Measurements from ENCODE around the gene NRG3.

The NRG3 gene

GRCh38 chr10:82653244-82654155, 778.5 kb downstream of the NRG3 start:
- H2AK5ac ChIP-seq (ENCODE audit: low read length), result no peak overlapping the region
- H3K79me2 ChIP-seq (ENCODE audit: control insufficient read depth, insufficient read depth, low read length, poor library complexity), result no peaks in the 10 kb centered on the region
- H2BK5ac ChIP-seq (ENCODE audit: low read depth, low read length, poor library complexity), result no peak overlapping the region
- H3K4ac ChIP-seq (ENCODE audit: low read depth, low read length), result no peak overlapping the region
- WGBS (ENCODE audit: extremely low coverage, insufficient coverage, insufficient read length), result no CpG with 5 or more reads among the region's 7 CpGs
- H3K9me3 ChIP-seq (ENCODE audit: insufficient read depth, low read depth, low read length), result no peaks in the 10 kb centered on the region
- H3K23ac ChIP-seq (ENCODE audit: low read length), result no peak overlapping the region
- no peak overlapping the region for H4K12ac ChIP-seq (ENCODE audit: low read depth, low read length)
- H2BK12ac ChIP-seq (ENCODE audit: low read length), result no peak overlapping the region
- no peak overlapping the region for H3K4me3 ChIP-seq (ENCODE audit: low read depth, low read length)
- no peaks in the 10 kb centered on the region for H3K79me1 ChIP-seq (ENCODE audit: low read length)
- H3K18ac ChIP-seq (ENCODE audit: low read length), result no peak overlapping the region
- no peak overlapping the region for H3K4me2 ChIP-seq (ENCODE audit: low read length)
- no peak overlapping the region for H2AFZ ChIP-seq (ENCODE audit: insufficient read depth, low read length, poor library complexity)
- H4K8ac ChIP-seq (ENCODE audit: low read depth, low read length), result no peak overlapping the region
- DNase-seq, result no peak
- no peak overlapping the region for H4K91ac ChIP-seq (ENCODE audit: low read depth, low read length)
- H3K9ac ChIP-seq (ENCODE audit: low read length), result no peak overlapping the region
- H3K27ac ChIP-seq (ENCODE audit: low read depth, low read length), result no peak overlapping the region
- H3K27me3 ChIP-seq (ENCODE audit: insufficient read depth, low read length), result no peaks in the 10 kb centered on the region
- no peaks in the 10 kb centered on the region for H3K4me1 ChIP-seq (ENCODE audit: control insufficient read depth in 1 of 2, insufficient read depth in 2 of 2, low read length in 2 of 2)
- no peaks in the 10 kb centered on the region for H3K36me3 ChIP-seq (ENCODE audit: control insufficient read depth in 1 of 2, insufficient read depth in 2 of 2, low read length in 2 of 2)
- H2BK120ac ChIP-seq (ENCODE audit: insufficient read depth, low read length, poor library complexity), result no peak overlapping the region
- H3K14ac ChIP-seq (ENCODE audit: low read length), result no peak overlapping the region

- H3K4ac ChIP-seq (ENCODE audit: low read depth, low read length), result no peak overlapping the region
- DNase-seq, result no peak
- H3K4me2 ChIP-seq (ENCODE audit: low read length), result no peak overlapping the region
- no peaks in the 10 kb centered on the region for H3K27me3 ChIP-seq (ENCODE audit: insufficient read depth, low read length)
- no peaks in the 10 kb centered on the region for H3K79me2 ChIP-seq (ENCODE audit: control insufficient read depth, insufficient read depth, low read length, poor library complexity)
- H3K9ac ChIP-seq (ENCODE audit: low read length), result no peak overlapping the region
- no peak overlapping the region for H3K4me3 ChIP-seq (ENCODE audit: low read depth, low read length)
- no peaks in the 10 kb centered on the region for H3K4me1 ChIP-seq (ENCODE audit: control insufficient read depth in 1 of 2, insufficient read depth in 2 of 2, low read length in 2 of 2)
- no peak overlapping the region for H3K18ac ChIP-seq (ENCODE audit: low read length)
- no peaks in the 10 kb centered on the region for H3K9me3 ChIP-seq (ENCODE audit: insufficient read depth, low read depth, low read length)
- no peak overlapping the region for H2BK120ac ChIP-seq (ENCODE audit: insufficient read depth, low read length, poor library complexity)
- H2AFZ ChIP-seq (ENCODE audit: insufficient read depth, low read length, poor library complexity), result no peak overlapping the region
- H3K27ac ChIP-seq (ENCODE audit: low read depth, low read length), result no peak overlapping the region
- no peak overlapping the region for H2BK12ac ChIP-seq (ENCODE audit: low read length)
- H4K91ac ChIP-seq (ENCODE audit: low read depth, low read length), result no peak overlapping the region
- H4K8ac ChIP-seq (ENCODE audit: low read depth, low read length), result no peak overlapping the region
- no peak overlapping the region for H2BK5ac ChIP-seq (ENCODE audit: low read depth, low read length, poor library complexity)
- no peak overlapping the region for H4K12ac ChIP-seq (ENCODE audit: low read depth, low read length)
- no peak overlapping the region for H3K23ac ChIP-seq (ENCODE audit: low read length)
- no peak overlapping the region for H2AK5ac ChIP-seq (ENCODE audit: low read length)
- H3K79me1 ChIP-seq (ENCODE audit: low read length), result no peaks in the 10 kb centered on the region
- no peak overlapping the region for H3K14ac ChIP-seq (ENCODE audit: low read length)
- no peaks in the 10 kb centered on the region for H3K36me3 ChIP-seq (ENCODE audit: control insufficient read depth in 1 of 2, insufficient read depth in 2 of 2, low read length in 2 of 2)
Observed at GRCh38 chr10:82660205-82660604, 785.2 kb downstream of the NRG3 start.

- no peak for DNase-seq
- H3K18ac ChIP-seq (ENCODE audit: low read length), result no peak overlapping the region
- no peaks in the 10 kb centered on the region for H3K9me3 ChIP-seq (ENCODE audit: insufficient read depth, low read depth, low read length)
- H4K12ac ChIP-seq (ENCODE audit: low read depth, low read length), result no peak overlapping the region
- no peak overlapping the region for H3K4me2 ChIP-seq (ENCODE audit: low read length)
- no peaks in the 10 kb centered on the region for H3K4me1 ChIP-seq (ENCODE audit: control insufficient read depth in 1 of 2, insufficient read depth in 2 of 2, low read length in 2 of 2)
- H3K4ac ChIP-seq (ENCODE audit: low read depth, low read length), result no peak overlapping the region
- H2BK5ac ChIP-seq (ENCODE audit: low read depth, low read length, poor library complexity), result no peak overlapping the region
- H3K79me1 ChIP-seq (ENCODE audit: low read length), result no peaks in the 10 kb centered on the region
- no peak overlapping the region for H2BK120ac ChIP-seq (ENCODE audit: insufficient read depth, low read length, poor library complexity)
- H2AK5ac ChIP-seq (ENCODE audit: low read length), result no peak overlapping the region
- H3K27me3 ChIP-seq (ENCODE audit: insufficient read depth, low read length), result no peaks in the 10 kb centered on the region
- no CpG with 5 or more reads among the region's 1 CpG for WGBS (ENCODE audit: extremely low coverage, insufficient coverage, insufficient read length)
- no peak overlapping the region for H2AFZ ChIP-seq (ENCODE audit: insufficient read depth, low read length, poor library complexity)
- H2BK12ac ChIP-seq (ENCODE audit: low read length), result no peak overlapping the region
- no peak overlapping the region for H3K23ac ChIP-seq (ENCODE audit: low read length)
- no peak overlapping the region for H3K27ac ChIP-seq (ENCODE audit: low read depth, low read length)
- H3K36me3 ChIP-seq (ENCODE audit: control insufficient read depth in 1 of 2, insufficient read depth in 2 of 2, low read length in 2 of 2), result no peaks in the 10 kb centered on the region
- no peaks in the 10 kb centered on the region for H3K79me2 ChIP-seq (ENCODE audit: control insufficient read depth, insufficient read depth, low read length, poor library complexity)
- H3K14ac ChIP-seq (ENCODE audit: low read length), result no peak overlapping the region
- H3K9ac ChIP-seq (ENCODE audit: low read length), result no peak overlapping the region
- H4K8ac ChIP-seq (ENCODE audit: low read depth, low read length), result no peak overlapping the region
- H3K4me3 ChIP-seq (ENCODE audit: low read depth, low read length), result no peak overlapping the region
- no peak overlapping the region for H4K91ac ChIP-seq (ENCODE audit: low read depth, low read length)
Observed at GRCh38 chr10:82660986-82661385, 786.0 kb downstream of the NRG3 start.

- Histone ChIP-seq H3K9ac (ENCODE audit: low read length) (no peak overlapping the region), H3K4me3 (ENCODE audit: low read depth, low read length) (no peak overlapping the region), H3K79me2 (ENCODE audit: control insufficient read depth, insufficient read depth, low read length, poor library complexity) (no peaks in the 10 kb centered on the region), H3K79me1 (ENCODE audit: low read length) (no peaks in the 10 kb centered on the region), H2AFZ (ENCODE audit: insufficient read depth, low read length, poor library complexity) (no peak overlapping the region), H3K23ac (ENCODE audit: low read length) (no peak overlapping the region), H3K9me3 (ENCODE audit: insufficient read depth, low read depth, low read length) (no peaks in the 10 kb centered on the region), H3K18ac (ENCODE audit: low read length) (no peak overlapping the region), H3K27me3 (ENCODE audit: insufficient read depth, low read length) (no peaks in the 10 kb centered on the region), H2BK12ac (ENCODE audit: low read length) (no peak overlapping the region), H4K12ac (ENCODE audit: low read depth, low read length) (no peak overlapping the region), H3K4me2 (ENCODE audit: low read length) (no peak overlapping the region), H3K4me1 (ENCODE audit: control insufficient read depth in 1 of 2, insufficient read depth in 2 of 2, low read length in 2 of 2) (no peaks in the 10 kb centered on the region), H4K8ac (ENCODE audit: low read depth, low read length) (no peak overlapping the region), H3K14ac (ENCODE audit: low read length) (no peak overlapping the region), H3K36me3 (ENCODE audit: control insufficient read depth in 1 of 2, insufficient read depth in 2 of 2, low read length in 2 of 2) (no peaks in the 10 kb centered on the region), H2BK5ac (ENCODE audit: low read depth, low read length, poor library complexity) (no peak overlapping the region), H3K27ac (ENCODE audit: low read depth, low read length) (no peak overlapping the region), H2BK120ac (ENCODE audit: insufficient read depth, low read length, poor library complexity) (no peak overlapping the region), H2AK5ac (ENCODE audit: low read length) (no peak overlapping the region), H3K4ac (ENCODE audit: low read depth, low read length) (no peak overlapping the region), H4K91ac (ENCODE audit: low read depth, low read length) (no peak overlapping the region)
- DNase-seq, result no peak
- no CpG with 5 or more reads among the region's 5 CpGs for WGBS (ENCODE audit: extremely low coverage, insufficient coverage, insufficient read length)
Observed at GRCh38 chr10:82661701-82662100, 786.7 kb downstream of the NRG3 start.
